ENCODE measurements around the gene INPPL1. TPM values are rescaled to one million over a fixed set of nuclear protein-coding genes. Genes with fewer than 3 reads are reported as not detected.
A peak's percentile ranks its signal among the peaks of the same experiment; 100 is the strongest.

INPPL1 gene
- total RNA-seq, 1 experiment from 2014 or later, result 214 TPM

GRCh38 chr11:72222907-72223614 lies 1.5 kb upstream of the INPPL1 start:
- Mint-ChIP-seq H3K27me3 (ENCODE audit: low read depth) (peaks cover 14% of the 10 kb centered on the region), H3K9me3 (no peaks in the 10 kb centered on the region), H3K4me3 (peak overlapping the region; percentile 76 to 90), H3K27ac (no peak overlapping the region), H3K4me1 (peaks cover 27 to 38% of the 10 kb centered on the region in 2 experiments), H3K36me3 (ENCODE audit: insufficient read depth in 1 of 3, low read depth in 3 of 3) (peaks cover 0 to 23% (median 16%) of the 10 kb centered on the region in 3 experiments; a peak in 6 of 7 replicates)
- H3T11ph ChIP-seq (ENCODE audit: low read length), result no peak overlapping the region
- TF ChIP-seq, protein P1, sequence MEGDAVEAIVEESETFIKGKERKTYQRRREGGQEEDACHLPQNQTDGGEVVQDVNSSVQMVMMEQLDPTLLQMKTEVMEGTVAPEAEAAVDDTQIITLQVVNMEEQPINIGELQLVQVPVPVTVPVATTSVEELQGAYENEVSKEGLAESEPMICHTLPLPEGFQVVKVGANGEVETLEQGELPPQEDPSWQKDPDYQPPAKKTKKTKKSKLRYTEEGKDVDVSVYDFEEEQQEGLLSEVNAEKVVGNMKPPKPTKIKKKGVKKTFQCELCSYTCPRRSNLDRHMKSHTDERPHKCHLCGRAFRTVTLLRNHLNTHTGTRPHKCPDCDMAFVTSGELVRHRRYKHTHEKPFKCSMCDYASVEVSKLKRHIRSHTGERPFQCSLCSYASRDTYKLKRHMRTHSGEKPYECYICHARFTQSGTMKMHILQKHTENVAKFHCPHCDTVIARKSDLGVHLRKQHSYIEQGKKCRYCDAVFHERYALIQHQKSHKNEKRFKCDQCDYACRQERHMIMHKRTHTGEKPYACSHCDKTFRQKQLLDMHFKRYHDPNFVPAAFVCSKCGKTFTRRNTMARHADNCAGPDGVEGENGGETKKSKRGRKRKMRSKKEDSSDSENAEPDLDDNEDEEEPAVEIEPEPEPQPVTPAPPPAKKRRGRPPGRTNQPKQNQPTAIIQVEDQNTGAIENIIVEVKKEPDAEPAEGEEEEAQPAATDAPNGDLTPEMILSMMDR (conservative IDR thresholded peaks at IDR 0.05), result no peak
- peaks cover 2% of the 10 kb centered on the region; the same call in 1 of the 2 replicates for H3K4me1 ChIP-seq (ENCODE audit: insufficient read depth, low read length)
- no peak overlapping the region for H4K5ac ChIP-seq (ENCODE audit: insufficient read length, low read depth, low read length)
- no peak overlapping the region for H3K56ac ChIP-seq (ENCODE audit: insufficient read length, low read depth, low read length)
- no peak overlapping the region for H3K9ac ChIP-seq (ENCODE audit: extremely low read depth, insufficient read length, low read length)
- H2BK20ac ChIP-seq (ENCODE audit: low read depth, low read length, poor library complexity, severe bottlenecking), result no peak overlapping the region
- DNase-seq, result peak; percentile 96
- H2BK120ac ChIP-seq (ENCODE audit: low read depth, low read length, poor library complexity, severe bottlenecking), result no peak overlapping the region
- H4K91ac ChIP-seq (ENCODE audit: insufficient read length, low read depth, low read length), result no peak overlapping the region
- H2BK5ac ChIP-seq (ENCODE audit: insufficient read length, low read length), result no peak overlapping the region
- no peak overlapping the region for H3K4ac ChIP-seq (ENCODE audit: low read depth, low read length)
- peak overlapping the region; percentile 97 for H3K4me2 ChIP-seq (ENCODE audit: insufficient read depth, insufficient read length, low read length)
- H3K14ac ChIP-seq (ENCODE audit: insufficient read depth, low read length), result no peak overlapping the region
- no peak overlapping the region for H4K8ac ChIP-seq (replicated peaks; ENCODE audit: insufficient read length, low read depth, low read length)
- no peak overlapping the region for H2BK15ac ChIP-seq (ENCODE audit: low read depth, low read length)
- no peak overlapping the region for H2AK5ac ChIP-seq (ENCODE audit: insufficient read length, low read length)
- no peak overlapping the region for H3K27ac ChIP-seq (ENCODE audit: insufficient read length, low read depth, low read length)
- no CpG with 5 or more reads among the region's 47 CpGs for WGBS (ENCODE audit: extremely low coverage, insufficient read length, low lambda C conversion rate)
- H3K18ac ChIP-seq (ENCODE audit: insufficient read length, low read depth, low read length), result no peak overlapping the region
- no peaks in the 10 kb centered on the region for H3K27me3 ChIP-seq (ENCODE audit: insufficient read depth, low read length)
- H3K23ac ChIP-seq (ENCODE audit: insufficient read length, low read depth, low read length), result no peak overlapping the region
- peaks cover under 1% of the 10 kb centered on the region for H4K20me1 ChIP-seq (ENCODE audit: control insufficient read depth, insufficient read depth, insufficient read length)
- peaks cover 4% of the 10 kb centered on the region; the same call in 1 of the 2 replicates for H3K79me2 ChIP-seq (ENCODE audit: insufficient read depth, low read length)
- peak overlapping the region; percentile 3 for H2AFZ ChIP-seq (ENCODE audit: low read length)
- peaks cover 16% of the 10 kb centered on the region for H3K23me2 ChIP-seq (ENCODE audit: insufficient read length, low read depth, low read length, poor library complexity, severe bottlenecking)
- H3K9me3 ChIP-seq (ENCODE audit: control insufficient read depth, low read depth, low read length), result no peaks in the 10 kb centered on the region
- no peak overlapping the region for H2BK12ac ChIP-seq (ENCODE audit: insufficient read length, low read depth, low read length)
- peaks cover 3% of the 10 kb centered on the region for H3K79me1 ChIP-seq (ENCODE audit: insufficient read depth, low read depth, low read length, poor library complexity, severe bottlenecking)
